Epithelial cell of proximal tubule (primary cell): ENCODE results near the gene GDPD5. TPM values are rescaled to one million over a fixed set of nuclear protein-coding genes. Genes with fewer than 3 reads are reported as not detected.

ENCODE experiments used
- DNase-seq: peaks from one replicate; pipeline ENCODE4 v3.0.0-alpha.2; 2011; ENCODE audit warnings: low read depth
- H3K4me3 ChIP-seq: 2 replicates; pipeline ENCODE4 v1.5.1; 2011; ENCODE audit warnings: low read depth, mild to moderate bottlenecking, low read length
- CTCF ChIP-seq: conservative IDR thresholded peaks from 2 replicates; pipeline ENCODE4 v1.5.1; 2012; ENCODE audit warnings: low read depth, mild to moderate bottlenecking, low read length
- total RNA-seq: library from RNA; depleted of rRNA; stranded (reverse); fragments of >200 nt; gene quantifications from 2 replicates; pipeline ENCODE4 v1.2.3, GENCODE V29; 2015

Gene GDPD5
- total RNA-seq, 1 donor from 2014 or later = 17.4 TPM

- no peak for TF ChIP-seq CTCF
- DNase-seq = no peak
- H3K4me3 ChIP-seq = no peak overlapping the region
Measured at GRCh38 chr11:75439026-75439425, 86.7 kb downstream of the GDPD5 start.

GRCh38 chr11:75437966-75438659, 87.6 kb downstream of the GDPD5 start:
- DNase-seq = no peak
- H3K4me3 ChIP-seq = no peak overlapping the region
- TF ChIP-seq CTCF = no peak

GRCh38 chr11:75436806-75437205, 88.9 kb downstream of the GDPD5 start:
- no peak overlapping the region for H3K4me3 ChIP-seq
- no peak for TF ChIP-seq CTCF
- DNase-seq = no peak

- H3K4me3 ChIP-seq = no peak overlapping the region
- no peak for TF ChIP-seq CTCF
- no peak for DNase-seq
Measured at GRCh38 chr11:75435571-75435925, 90.2 kb downstream of the GDPD5 start.

- DNase-seq = no peak
- TF ChIP-seq CTCF = no peak
- no peak overlapping the region for H3K4me3 ChIP-seq
Measured at GRCh38 chr11:75434886-75435570, 90.7 kb downstream of the GDPD5 start.

GRCh38 chr11:75434051-75434450, 91.7 kb downstream of the GDPD5 start:
- no peak overlapping the region for H3K4me3 ChIP-seq
- DNase-seq = no peak
- TF ChIP-seq CTCF = no peak

- DNase-seq = no peak
- no peak for TF ChIP-seq CTCF
- H3K4me3 ChIP-seq = no peak overlapping the region
Measured at GRCh38 chr11:75433443-75433842, 92.3 kb downstream of the GDPD5 start.
